Neural progenitor cell (in vitro differentiated cells): Measurements from ENCODE around the gene ZP1.

ENCODE experiments used
- EZH2 ChIP-seq: fragments of 200-600 bp; sonication (generic); IDR thresholded peaks from 2 replicates; pipeline ENCODE4 v1.6.1; 2017; ENCODE audit warnings: antibody characterized with exemption, mild to moderate bottlenecking, moderate library complexity
- EZH2phosphoT487 ChIP-seq: fragments of 200-600 bp; sonication (generic); IDR thresholded peaks from 2 replicates; pipeline ENCODE4 v1.6.1; 2017; ENCODE audit warnings: antibody characterized with exemption
- TF ChIP-seq, protein P1 (sequence below): fragments of 200-600 bp; sonication (generic); IDR thresholded peaks from 2 replicates; pipeline ENCODE4 v1.5.1; 2017; ENCODE audit warnings: antibody characterized with exemption, mild to moderate bottlenecking

DNA sequence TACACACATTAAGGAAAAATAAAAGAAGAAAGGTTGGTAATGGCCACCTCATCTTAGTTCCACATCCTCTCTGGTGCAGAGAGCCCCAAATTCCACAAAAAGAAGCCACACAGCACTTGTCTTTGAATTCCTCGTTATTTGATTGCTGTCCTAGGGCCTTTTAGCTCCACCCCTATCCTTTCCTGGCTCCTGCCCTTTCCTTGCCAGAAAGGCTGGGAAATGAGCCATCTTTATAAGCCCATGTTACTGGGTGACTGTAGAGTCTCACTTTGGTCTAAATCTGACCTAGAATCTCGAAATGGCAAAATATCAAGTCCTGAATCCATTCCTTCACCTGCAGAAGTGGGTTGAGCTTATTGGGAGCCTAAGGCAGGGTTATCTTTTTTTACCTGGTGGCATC is 52.6 kb downstream of the ZP1 start:
- TF ChIP-seq, protein P1, sequence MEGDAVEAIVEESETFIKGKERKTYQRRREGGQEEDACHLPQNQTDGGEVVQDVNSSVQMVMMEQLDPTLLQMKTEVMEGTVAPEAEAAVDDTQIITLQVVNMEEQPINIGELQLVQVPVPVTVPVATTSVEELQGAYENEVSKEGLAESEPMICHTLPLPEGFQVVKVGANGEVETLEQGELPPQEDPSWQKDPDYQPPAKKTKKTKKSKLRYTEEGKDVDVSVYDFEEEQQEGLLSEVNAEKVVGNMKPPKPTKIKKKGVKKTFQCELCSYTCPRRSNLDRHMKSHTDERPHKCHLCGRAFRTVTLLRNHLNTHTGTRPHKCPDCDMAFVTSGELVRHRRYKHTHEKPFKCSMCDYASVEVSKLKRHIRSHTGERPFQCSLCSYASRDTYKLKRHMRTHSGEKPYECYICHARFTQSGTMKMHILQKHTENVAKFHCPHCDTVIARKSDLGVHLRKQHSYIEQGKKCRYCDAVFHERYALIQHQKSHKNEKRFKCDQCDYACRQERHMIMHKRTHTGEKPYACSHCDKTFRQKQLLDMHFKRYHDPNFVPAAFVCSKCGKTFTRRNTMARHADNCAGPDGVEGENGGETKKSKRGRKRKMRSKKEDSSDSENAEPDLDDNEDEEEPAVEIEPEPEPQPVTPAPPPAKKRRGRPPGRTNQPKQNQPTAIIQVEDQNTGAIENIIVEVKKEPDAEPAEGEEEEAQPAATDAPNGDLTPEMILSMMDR, result no peak
- TF ChIP-seq EZH2, result no peak
- TF ChIP-seq EZH2phosphoT487, result no peak
